Ascending aorta (tissue), 2 donors: ENCODE measurements around the gene SMDT1. TPM values are rescaled to one million over a fixed set of nuclear protein-coding genes. Genes with fewer than 3 reads are reported as not detected.
A peak's percentile ranks its signal among the peaks of the same experiment; 100 is the strongest.

Source experiments
- DNase-seq, 2 donors: peaks; one replicate each; pipeline ENCODE4 v3.0.0-alpha.2; 2019; ENCODE audit warnings: low spot score in 2 of 2
- H3K27ac ChIP-seq, 2 donors: fragments of 200-600 bp; sonication (generic); one replicate each; pipeline ENCODE4 v1.5.1; 2016 to 2017; ENCODE audit warnings: mild to moderate bottlenecking in 1 of 2
- H3K27me3 ChIP-seq: fragments of 200-600 bp; sonication (generic); one replicate; pipeline ENCODE4 v1.5.1; 2017
- H3K36me3 ChIP-seq, 2 donors: fragments of 200-600 bp; sonication (generic); one replicate each; pipeline ENCODE4 v1.5.1; 2016
- H3K4me1 ChIP-seq, 2 donors: fragments of 200-600 bp; sonication (generic); one replicate each; pipeline ENCODE4 v1.5.1; 2016 to 2017; ENCODE audit warnings: mild to moderate bottlenecking in 1 of 2
- H3K4me3 ChIP-seq, 2 donors: fragments of 200-600 bp; sonication (generic); one replicate each; pipeline ENCODE4 v1.5.1; 2016 to 2017; ENCODE audit warnings: mild to moderate bottlenecking in 1 of 2
- H3K9me3 ChIP-seq, 2 donors: fragments of 200-600 bp; sonication (generic); one replicate each; pipeline ENCODE4 v1.5.1; 2016
- intact Hi-C: fragments of 100-400 bp; cut with DNase I; formaldehyde crosslinking; loops from one replicate; pipeline ENCODE4 v1.15.1; 2023
- total RNA-seq: library from RNA; depleted of rRNA; stranded (reverse); fragments of >200 nt; gene quantifications from one replicate; pipeline ENCODE4 v1.1.0, GENCODE V29; 2016
- TF ChIP-seq, protein P1 (sequence below), 3 experiments: fragments of 200-600 bp in 2 of 3; fragments of 450-650 bp in 1 of 3; sonication (generic) in 2 of 3; IDR thresholded peaks; one replicate each; pipeline ENCODE4 v1.5.1; 2016 to 2019; ENCODE audit warnings: antibody characterized with exemption in 3 of 3, mild to moderate bottlenecking in 1 of 3, moderate library complexity in 1 of 3

The SMDT1 gene
- total RNA-seq, 1 donor from 2014 or later: 1.3 TPM

DNA sequence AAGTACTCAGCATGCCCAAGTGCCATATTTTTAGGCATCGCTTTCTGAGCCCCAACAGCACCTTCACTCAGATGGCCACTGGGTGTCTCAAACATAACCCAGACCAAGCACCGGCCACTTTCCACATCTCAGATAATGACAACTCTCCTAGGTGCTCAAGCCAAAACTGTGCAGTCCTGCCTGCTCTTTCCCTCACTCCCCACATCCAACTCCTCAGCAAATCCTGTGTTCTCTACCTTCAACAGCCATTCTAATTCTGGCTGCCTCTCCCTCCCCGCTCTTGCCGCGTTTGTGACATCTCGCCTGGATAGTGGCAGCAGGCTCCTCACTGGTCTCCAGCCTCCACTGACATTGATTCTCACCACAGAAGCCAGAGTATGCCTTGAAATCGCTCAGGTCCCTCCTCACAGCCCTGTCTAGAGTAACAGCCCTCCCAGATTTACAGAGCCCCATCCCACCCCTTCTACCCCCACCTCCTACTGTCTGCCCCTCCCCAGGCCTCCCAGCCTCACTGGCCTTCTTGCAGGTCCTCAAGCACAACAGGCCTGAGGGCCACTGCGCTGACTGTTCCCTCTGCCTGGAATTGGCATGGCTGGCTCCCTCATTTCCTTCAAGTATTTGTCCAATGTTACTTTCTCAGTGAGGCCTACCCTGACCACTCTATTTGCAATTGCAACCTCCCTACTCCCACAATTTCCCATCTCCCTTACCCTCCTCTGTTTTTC, 6.7 kb upstream of the SMDT1 start:
- TF ChIP-seq, protein P1, sequence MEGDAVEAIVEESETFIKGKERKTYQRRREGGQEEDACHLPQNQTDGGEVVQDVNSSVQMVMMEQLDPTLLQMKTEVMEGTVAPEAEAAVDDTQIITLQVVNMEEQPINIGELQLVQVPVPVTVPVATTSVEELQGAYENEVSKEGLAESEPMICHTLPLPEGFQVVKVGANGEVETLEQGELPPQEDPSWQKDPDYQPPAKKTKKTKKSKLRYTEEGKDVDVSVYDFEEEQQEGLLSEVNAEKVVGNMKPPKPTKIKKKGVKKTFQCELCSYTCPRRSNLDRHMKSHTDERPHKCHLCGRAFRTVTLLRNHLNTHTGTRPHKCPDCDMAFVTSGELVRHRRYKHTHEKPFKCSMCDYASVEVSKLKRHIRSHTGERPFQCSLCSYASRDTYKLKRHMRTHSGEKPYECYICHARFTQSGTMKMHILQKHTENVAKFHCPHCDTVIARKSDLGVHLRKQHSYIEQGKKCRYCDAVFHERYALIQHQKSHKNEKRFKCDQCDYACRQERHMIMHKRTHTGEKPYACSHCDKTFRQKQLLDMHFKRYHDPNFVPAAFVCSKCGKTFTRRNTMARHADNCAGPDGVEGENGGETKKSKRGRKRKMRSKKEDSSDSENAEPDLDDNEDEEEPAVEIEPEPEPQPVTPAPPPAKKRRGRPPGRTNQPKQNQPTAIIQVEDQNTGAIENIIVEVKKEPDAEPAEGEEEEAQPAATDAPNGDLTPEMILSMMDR (IDR thresholded peaks at IDR 0.05): no peak
- no peaks in the 10 kb centered on the region for H3K9me3 ChIP-seq
- peaks cover 6 to 13% of the 10 kb centered on the region in 2 donors for H3K36me3 ChIP-seq
- no peaks in the 10 kb centered on the region for H3K27me3 ChIP-seq
- DNase-seq: no peak
- no peak overlapping the region for H3K4me3 ChIP-seq
- H3K27ac ChIP-seq: no peak overlapping the region
- intact Hi-C loops: loop anchor here (5.0 to 10.0 kb wide), 2 partner anchors 125 to 1112 kb away; partner anchors contain the start of genes CENPM and TTLL12
- peaks cover 0 to 32% of the 10 kb centered on the region in 2 donors for H3K4me1 ChIP-seq

DNA sequence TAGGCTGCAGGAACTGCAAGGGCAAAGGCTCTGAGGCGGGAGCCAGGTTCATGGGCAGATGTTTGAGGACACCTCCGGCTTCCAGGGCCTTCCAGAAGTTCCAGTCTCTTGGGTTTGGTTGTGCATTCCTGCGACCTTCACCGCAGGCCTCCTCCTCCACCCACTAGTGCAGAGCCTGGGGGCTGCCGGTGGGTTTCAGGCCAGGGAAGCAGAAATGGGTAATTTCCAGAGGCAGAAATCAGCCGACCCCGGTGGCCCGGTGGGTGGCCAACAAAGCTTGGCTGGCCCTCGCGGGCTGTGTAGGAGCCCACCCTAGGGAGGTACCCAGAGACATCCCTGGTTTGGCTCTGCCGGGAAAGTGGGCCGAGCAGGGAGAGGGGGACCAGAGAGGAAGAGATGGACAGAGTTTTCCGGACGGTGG, 5.9 kb upstream of the SMDT1 start:
- Histone ChIP-seq H3K27ac (peak overlapping the region; percentile 87 to 90), H3K27me3 (no peaks in the 10 kb centered on the region), H3K4me3 (peak overlapping the region; percentile 70 to 81), H3K4me1 (peaks cover 0 to 40% of the 10 kb centered on the region in 2 donors), H3K9me3 (no peaks in the 10 kb centered on the region), H3K36me3 (peaks cover 6 to 12% of the 10 kb centered on the region in 2 donors)
- no peak for DNase-seq
- intact Hi-C loops: loop anchor here (5.0 to 10.0 kb wide), 2 partner anchors 126 to 1111 kb away; partner anchors contain the start of genes CENPM and TTLL12
- TF ChIP-seq, protein P1 (IDR thresholded peaks at IDR 0.05): no peak

DNA sequence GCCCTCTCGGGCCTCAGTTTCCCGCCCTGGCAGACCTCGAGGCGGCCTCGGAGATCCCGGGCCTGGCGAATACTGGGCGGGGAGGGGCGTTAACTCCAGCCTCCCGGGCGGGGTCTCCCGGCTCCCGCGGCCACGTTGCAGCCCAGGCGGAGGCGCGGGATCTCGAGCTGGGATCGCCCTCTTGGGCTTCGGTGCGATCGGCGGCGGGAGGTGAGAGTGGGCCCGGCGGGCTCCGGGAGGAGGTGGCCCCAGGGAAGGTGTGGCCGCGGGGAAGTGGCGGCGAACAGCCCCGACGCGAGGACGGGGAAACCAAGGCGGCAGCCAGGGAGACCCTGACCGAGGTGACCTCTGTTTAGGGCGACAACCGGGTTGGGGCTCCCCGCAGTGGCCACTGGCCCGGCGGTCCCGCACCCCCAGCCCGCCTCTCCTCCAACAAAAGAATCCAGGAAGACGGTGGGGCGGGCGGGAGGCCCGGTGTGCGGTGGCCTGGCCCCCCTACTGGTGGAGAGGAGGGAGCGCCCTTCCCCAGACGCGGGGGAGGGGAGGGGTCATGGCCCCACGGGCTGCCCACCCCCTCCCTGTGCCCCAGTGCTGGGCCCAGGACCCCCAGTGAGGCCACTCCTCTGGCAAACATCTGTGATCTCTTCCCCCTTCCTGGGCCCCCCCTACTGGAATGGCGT, 5.2 kb upstream of the SMDT1 start, which contains the start of gene PHETA2:
TSS of gene PHETA2 (plus strand) at position 117 of the 680 bp plus-strand sequence. CDS start 3,046 bp downstream, outside the sequence.
- peak within 1 kb of the TSS; percentile 87 to 90 for H3K27ac ChIP-seq
- no peaks in the 10 kb centered on the region for H3K27me3 ChIP-seq
- H3K9me3 ChIP-seq: no peaks in the 10 kb centered on the region
- intact Hi-C loops: loop anchor here (5.0 to 10.0 kb wide), 2 partner anchors 127 to 1111 kb away; partner anchors contain the start of genes CENPM and TTLL12
- H3K4me1 ChIP-seq: peaks cover 0 to 41% of the 10 kb centered on the region in 2 donors
- peak in 1 of 2 donors; percentile 78 for DNase-seq
- TF ChIP-seq, protein P1 (IDR thresholded peaks at IDR 0.05): peak; percentile 36 to 49 (median 41)
- H3K36me3 ChIP-seq: peaks cover 6 to 12% of the 10 kb centered on the region in 2 donors
- peak within 1 kb of the TSS; percentile 70 to 81 for H3K4me3 ChIP-seq

DNA sequence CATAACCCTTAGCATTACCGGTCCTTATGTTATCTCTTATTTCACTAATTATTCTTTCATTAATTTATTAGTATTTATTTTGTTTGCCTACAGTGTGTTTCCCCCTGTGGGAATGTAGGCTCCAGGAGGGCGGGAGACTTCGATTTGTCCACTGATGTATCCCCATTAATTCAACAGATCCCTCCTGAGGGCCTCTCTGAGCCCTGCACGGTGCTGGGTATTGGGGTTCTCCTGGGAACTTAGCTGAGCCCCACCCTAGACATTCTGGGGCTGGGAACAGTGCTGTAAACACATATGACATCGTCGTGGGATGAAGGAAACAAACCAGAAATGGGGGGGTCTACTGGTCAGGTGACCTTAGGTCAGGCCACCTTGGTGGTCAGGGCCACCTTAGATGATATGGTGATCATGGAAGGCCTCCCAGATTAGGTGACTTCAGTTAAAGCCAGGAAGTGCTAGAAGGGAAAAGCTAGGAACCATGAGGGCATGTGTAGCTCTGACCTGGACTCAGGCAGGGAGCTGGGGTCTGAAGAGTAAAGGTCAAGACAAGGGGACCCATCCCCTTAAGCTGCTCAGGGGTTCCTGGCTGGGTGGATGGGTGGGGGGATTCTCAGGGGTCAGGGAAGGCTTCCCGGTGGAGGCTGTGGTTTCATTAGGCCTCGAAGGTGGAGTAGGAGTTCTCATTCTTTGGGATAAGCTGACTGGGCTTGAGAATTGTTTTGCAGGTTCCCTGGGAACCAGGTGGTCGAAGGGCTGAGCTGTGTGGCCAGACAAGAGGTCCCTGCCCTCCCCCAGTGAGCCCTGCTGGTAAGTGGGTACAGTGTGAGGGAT, 4.4 kb upstream of the SMDT1 start:
- Histone ChIP-seq H3K27ac (peak overlapping the region; percentile 87 to 90), H3K27me3 (no peaks in the 10 kb centered on the region), H3K4me3 (peak overlapping the region; percentile 70 to 81), H3K9me3 (no peaks in the 10 kb centered on the region), H3K36me3 (peaks cover 6 to 12% of the 10 kb centered on the region in 2 donors), H3K4me1 (peaks cover 0 to 36% of the 10 kb centered on the region in 2 donors)
- intact Hi-C loops: loop anchor here (5.0 to 10.0 kb wide), 4 partner anchors 128 to 1110 kb away; partner anchors contain the start of genes CENPM and TTLL12
- no peak for DNase-seq
- TF ChIP-seq, protein P1 (IDR thresholded peaks at IDR 0.05): no peak
